Fibroblast of skin of right biceps (primary cell): Measurements from ENCODE around the gene CFL1.
"Not testable (repeated sequence)": the region's sequence is repeated elsewhere in the genome, so short reads cannot be mapped to it uniquely, and the experiment has no call there.

Experiments used
- DNase-seq: peaks from one replicate; pipeline ENCODE4 v3.0.0-alpha.2; 2013

CFL1 gene

GRCh38 chr11:65857853-65858680 lies at the start of gene CFL1:
Gene CFL1 (minus strand): TSS chr11:65858180. CDS start chr11:65858099, 81 bp downstream.
- peak; percentile 99 for DNase-seq

DNA sequence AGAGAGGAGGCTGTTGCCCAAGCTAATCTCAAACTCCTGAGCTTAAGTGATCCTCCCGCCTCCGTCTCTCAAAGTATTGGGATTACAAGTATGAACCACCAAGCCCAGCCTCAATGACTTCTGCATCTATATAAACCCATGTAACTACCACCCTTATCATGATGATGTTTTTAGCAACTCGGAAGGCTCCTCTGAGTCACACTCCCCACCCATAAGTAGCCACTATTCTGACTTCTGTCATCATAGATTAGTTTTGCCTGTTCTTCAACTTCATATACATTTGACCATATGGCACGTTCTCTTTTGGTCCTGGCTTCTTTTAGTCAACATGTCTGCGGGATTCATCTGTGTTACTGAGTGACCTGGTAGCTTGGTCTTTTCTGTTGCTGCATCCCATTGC lies 48.6 kb upstream of the CFL1 start:
- DNase-seq: peak; percentile 54

DNA sequence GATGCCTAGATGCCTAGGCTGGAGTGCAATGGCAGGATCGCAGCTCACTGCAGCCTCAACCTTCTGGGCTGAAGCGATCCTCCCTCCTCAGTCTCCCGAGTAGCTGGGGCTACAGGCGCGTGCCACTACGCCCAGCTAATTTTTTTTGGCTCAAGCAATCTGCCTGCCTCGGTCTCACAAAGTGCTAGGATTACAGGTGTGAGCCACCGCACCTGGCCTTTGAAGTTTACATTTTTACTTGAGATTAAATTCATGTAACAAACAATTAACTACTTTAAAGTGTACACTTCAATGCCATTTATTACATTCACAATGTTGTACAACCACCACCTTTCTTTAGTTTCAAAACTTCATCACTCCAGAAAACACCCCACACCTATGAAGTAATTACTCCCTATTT lies 45.7 kb upstream of the CFL1 start:
- no peak for DNase-seq

DNA sequence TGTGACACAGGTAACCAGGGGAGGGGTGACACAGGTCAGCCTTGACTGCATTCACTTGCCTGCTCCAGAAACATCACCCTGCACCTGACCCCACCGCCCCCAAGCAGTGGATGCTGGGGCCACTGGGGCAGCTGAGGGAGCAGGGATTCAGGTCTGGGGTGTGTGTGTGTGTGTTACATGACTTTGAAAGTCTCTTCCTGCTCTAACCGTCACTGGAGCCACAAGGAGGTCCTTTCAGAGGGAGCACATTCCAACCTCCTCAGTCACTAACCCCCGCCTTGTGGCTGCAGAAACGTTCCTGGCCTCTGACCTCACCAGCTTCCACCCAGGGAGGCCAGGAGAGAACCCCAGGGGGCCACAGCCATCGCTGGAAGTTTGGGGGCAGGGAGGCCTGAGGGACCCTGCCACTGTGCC lies 45.1 kb upstream of the CFL1 start:
- DNase-seq: peak; percentile 96

DNA sequence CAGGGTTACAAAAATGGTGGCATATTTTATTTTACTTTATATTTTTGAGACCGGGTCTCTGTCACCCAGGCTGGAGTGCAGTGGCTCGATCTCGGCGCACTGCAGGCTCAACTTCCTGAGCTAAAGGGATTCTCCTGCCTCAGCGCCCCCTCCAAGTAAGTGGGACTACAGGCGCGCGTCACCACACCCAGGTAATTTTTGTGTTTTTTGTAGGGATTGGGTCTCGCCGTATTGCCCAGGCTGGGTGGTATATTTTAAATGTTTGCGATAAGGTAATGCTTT lies 42.9 kb upstream of the CFL1 start:
- no peak for DNase-seq

GRCh38 chr11:65900125-65900898 lies 42.3 kb upstream of the CFL1 start, which contains the start of gene FOSL1:
Gene FOSL1 (minus strand): TSS chr11:65900388. CDS start chr11:65900339, 49 bp downstream.
- DNase-seq: peak; percentile 97

GRCh38 chr11:65899356-65900124 lies 41.6 kb upstream of the CFL1 start:
- DNase-seq: peak; percentile 86

- DNase-seq: no peak
Observed at GRCh38 chr11:65898656-65899355, 40.8 kb upstream of the CFL1 start.

DNA sequence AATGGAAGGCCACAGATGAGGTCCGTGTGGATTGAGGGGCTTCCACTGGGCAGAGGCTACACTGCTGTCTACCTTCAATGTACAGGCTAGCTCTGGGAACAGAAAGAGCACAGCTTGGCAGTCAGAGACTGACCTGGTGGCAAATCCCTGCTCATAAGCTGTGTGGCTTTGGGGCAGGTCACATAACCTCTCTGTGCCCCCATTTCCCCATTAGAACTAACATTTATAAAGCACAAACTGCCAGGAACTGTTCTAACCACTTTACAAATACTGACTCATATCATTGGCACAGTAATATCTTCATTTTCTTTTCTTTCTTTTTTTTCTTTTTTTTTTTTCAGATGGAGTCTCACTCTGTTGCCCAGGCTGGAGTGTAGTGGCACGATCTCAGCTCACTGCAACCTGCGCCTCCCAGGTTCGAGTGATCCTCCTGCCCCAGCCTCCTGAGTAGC lies 39.1 kb upstream of the CFL1 start:
- DNase-seq: no peak

DNA sequence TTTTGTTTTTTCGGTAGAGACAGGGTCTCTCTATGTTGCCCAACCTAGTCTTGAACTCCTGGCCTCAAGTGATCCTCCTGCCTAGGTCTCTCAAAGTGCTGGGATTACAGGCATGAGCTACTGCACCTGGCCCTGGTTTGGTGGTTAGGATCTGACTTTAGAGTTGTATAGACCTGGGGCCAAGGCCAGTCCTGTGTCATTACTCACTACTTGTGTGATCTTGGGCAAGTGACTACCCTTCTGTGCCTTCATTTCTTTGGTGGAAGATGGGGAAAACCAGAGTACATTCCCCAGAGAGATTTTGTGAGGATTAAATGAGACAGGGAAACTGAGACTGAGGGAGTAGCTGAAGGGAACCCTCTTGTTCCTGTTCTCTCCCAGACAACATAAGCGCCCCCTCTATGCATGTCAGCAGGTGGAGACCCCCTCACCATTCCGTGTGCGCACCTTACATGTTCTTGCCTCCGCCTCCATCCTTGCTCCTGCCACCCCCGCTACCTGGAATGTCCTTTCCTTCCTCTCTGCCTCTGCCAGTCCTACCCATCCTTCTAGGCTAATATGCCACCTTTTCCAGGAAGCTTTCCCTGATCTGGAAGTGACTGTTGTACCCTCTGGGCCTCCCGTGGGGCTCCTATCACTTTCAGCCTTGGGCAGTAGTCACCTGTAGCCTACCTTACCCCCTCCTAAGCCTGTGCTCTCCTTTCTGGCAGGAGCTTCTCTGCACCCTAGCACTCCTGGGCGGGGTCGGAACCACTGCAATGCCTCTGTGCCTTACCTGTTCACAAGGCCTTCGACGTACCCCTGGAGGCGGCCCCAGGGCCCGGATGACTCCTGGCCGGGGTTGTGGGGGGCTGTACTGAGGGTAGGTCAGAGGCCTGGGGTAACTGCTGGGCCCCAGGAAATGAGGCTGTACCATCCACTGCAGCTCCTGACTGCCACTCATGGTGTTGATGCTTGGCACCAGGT lies 38.3 kb upstream of the CFL1 start:
- DNase-seq: no peak

DNA sequence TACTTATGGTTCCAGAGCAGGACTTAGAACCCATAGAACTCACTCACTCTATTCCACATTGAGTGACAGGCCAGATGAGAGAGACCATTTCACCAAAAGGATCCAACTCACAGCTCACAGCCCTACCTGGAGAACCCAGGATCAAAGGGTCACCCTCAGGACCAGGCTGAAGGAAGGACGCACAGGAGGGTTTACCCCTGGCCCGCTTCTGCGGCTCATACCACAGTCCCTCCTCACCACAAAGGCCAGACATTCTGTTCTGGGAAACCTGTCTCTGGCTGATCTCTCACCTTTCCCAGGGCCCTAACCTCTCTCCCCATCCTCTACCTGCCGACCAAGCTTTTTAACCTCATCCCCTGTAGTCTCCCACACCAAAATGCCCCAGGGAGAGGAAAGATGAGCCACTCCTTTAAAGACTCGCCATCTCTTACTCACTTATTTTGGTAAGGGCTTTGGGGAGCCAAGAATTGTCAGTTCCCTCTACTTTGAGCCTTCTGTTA lies 37.6 kb upstream of the CFL1 start:
- DNase-seq: no peak

DNA sequence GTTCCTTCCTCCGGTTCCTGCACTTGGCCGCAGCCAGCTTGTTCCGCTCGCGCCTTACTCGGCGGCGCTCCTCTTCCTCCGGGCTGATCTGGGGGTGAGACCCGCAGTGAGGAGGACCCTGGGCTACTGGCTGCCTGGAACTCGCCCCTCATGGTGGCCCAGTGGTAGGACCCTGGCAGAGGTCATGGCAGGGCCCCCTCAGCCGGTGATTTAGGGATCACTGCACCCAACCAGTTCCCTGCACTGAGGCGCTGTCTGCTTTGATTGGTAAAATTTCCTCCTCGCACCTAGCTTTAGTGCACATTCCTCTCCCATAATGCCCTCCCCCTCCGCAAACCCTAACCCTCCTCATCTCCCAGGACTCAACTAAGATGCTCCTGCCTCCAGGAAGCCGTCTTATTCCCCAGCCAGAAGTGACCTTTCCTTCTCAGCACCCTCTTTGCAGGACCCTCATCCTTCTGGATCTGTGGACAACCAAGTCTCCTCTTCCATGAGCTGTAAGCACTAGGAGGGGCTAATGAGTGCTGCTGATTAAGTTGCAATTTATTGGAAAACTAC lies 36.1 kb upstream of the CFL1 start:
- DNase-seq: no peak

GRCh38 chr11:65892661-65893317 lies 34.8 kb upstream of the CFL1 start:
- no peak for DNase-seq

DNA sequence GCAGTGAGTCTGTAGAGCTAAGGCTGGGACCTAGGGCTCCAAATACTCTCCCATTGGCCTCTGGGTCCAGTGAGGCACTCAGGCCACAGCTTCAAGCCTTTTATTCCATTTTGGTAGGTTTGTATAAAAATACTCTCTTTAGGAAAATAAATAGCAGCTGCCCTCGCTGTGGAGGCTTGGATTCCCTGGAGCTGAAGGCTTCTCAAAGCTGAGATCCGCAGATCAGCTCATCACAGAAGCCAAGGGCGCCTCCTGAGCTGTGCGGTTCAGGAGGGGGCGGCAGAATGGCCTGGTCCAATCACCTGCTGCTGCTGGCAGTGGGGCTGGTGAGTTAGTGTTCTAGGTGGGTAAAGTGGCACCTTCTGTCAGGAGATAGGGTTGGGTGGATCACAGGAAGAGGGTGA lies 34.2 kb upstream of the CFL1 start:
- not testable (repeated sequence) for DNase-seq

DNA sequence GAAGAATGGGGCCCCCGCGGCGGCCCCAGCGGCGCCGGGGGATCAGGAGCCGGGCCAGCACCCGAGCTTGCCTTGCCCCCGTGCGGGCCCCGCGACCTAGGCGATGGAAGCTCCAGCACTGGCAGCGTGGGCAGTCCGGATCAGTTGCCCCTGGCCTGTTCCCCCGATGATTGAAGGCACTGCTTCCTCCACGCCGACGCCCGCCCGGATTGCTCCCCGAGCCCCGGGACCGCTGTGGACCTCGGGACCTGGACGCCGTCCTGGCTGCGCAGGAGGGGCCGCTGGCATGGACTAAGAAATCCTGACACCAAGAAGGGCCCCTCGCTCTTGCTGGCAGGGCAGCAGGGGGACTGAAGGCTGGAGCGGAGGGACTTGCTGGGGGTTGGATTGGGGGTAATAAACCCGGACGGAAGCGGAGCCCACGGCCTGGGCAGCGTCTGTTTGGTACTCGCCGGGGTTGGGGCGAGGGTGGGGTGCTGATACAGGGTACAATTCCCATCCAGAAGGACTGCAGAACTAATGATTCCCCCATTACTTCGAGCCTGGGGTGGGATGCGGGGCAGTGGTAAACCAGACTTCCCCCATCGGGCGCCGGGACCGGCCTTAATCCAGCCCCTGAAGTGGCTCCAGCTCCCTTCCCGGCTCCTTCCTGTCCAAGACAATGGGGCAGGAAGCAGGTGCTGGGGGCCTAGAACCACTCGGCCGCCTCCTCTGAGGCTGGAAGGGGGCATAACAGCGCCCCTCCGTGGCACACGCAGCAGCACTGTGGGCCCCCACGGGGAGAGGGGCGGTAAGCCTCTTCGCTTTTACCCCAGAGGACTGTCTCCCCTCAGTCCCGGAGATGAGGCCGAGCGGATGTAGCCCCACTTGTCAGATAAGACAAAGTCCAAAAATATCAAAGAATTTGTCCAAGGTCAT lies 33.5 kb upstream of the CFL1 start:
- peak; percentile 49 for DNase-seq

- peak; percentile 97 for DNase-seq
Observed at GRCh38 chr11:65890324-65891218, 32.6 kb upstream of the CFL1 start, which contains the start of gene CCDC85B. Gene CCDC85B (plus strand): TSS chr11:65890673. CDS start chr11:65890784, 111 bp downstream.

DNA sequence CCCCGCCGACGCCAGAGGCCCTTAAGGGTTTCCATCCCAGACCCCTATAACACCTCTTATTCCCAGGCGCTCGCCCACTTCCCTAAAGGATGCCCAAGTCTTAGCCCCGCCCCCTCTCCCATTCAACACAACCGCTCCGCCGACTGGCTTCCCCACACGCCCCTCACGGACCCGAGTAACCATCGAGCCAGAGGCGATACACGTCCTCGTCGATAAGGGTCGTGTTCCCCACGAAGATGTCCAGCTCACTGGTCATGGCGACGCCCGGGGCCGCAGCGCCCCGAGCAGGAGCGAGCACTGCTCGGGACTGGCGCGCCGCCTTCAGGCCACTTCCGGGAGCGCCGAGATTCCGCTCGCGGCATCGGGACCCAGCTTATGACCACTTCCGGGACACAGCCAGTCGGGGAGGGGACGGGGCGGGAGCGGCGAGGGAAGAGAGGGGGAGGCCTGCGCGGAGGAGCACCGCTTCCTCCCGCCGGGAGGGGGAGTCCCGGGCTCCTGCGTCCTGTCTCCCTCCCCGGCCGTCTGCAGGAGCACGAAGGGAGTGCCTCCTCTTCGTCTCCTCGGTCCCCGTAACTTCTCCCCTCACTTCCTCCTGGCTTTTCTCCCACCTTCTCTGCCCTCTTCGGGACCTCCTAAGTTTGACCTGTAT lies 30.3 kb upstream of the CFL1 start, which contains the start of gene FIBP:
FIBP (minus strand) TSS at position 309 of the 652 bp plus-strand sequence; CDS start at position 256, 53 bp downstream.
- DNase-seq: peak; percentile 98
